ENCODE data around the gene PPP1R26. TPM values are rescaled to one million over a fixed set of nuclear protein-coding genes. Genes with fewer than 3 reads are reported as not detected.

The PPP1R26 gene
- total and polyA plus RNA-seq, 9 of the 15 experiments (the other 6 are each of a cell fraction or from before 2014, with no cell fraction given) = 0.77 to 26.8 (median 9.3) TPM

- peak; percentile 65; the same call in 1 of the 2 replicates for TF ChIP-seq ARID3A (IDR thresholded peaks at IDR 0.05; ENCODE audit: borderline replicate concordance, low read depth, low read length)
- TF ChIP-seq PRDM10 (IDR thresholded peaks at IDR 0.05; ENCODE audit: partially characterized antibody) = peak; percentile 28
- TF ChIP-seq HES1 (IDR thresholded peaks at IDR 0.05; ENCODE audit: low read depth) = 0 out of 2 replicates have a peak, but pooled peaks have one; percentile 17
- TF ChIP-seq PBX2 (CRISPR knock-in tag; IDR thresholded peaks at IDR 0.05; ENCODE audit: low read depth) = no peak
- peak; percentile 64; the same call in 1 of the 2 replicates for TF ChIP-seq PBX2 (tag; conservative IDR thresholded peaks at IDR 0.05; ENCODE audit: low read depth)
- TF ChIP-seq TEAD1 (CRISPR knock-in tag; IDR thresholded peaks at IDR 0.05) = no peak
- peak; percentile 57 for TF ChIP-seq GABPA (tag; conservative IDR thresholded peaks at IDR 0.05; ENCODE audit: low read depth)
- TF ChIP-seq TEAD2 (tag; IDR thresholded peaks at IDR 0.05) = no peak
- TF ChIP-seq CREB3L1 (IDR thresholded peaks at IDR 0.05; ENCODE audit: borderline replicate concordance, low read depth) = peak; percentile 26; the same call in 1 of the 2 replicates
- no peak for TF ChIP-seq ATF1 (CRISPR knock-in tag; IDR thresholded peaks at IDR 0.05)
- peak; percentile 72 for TF ChIP-seq ATF1 (tag; IDR thresholded peaks at IDR 0.05)
- peak; percentile 43; the same call in 1 of the 2 replicates for TF ChIP-seq CEBPG (CRISPR knock-in tag; IDR thresholded peaks at IDR 0.05)
- no peak for TF ChIP-seq CEBPG (tag; conservative IDR thresholded peaks at IDR 0.05 in 1 of 2, IDR thresholded peaks at IDR 0.05 in 1 of 2)
- TF ChIP-seq SUPT5H (IDR thresholded peaks at IDR 0.05) = peak; percentile 43; the same call in 1 of the 2 replicates
- peak; percentile 81 for TF ChIP-seq POLR2H (tag; IDR thresholded peaks at IDR 0.05; ENCODE audit: low read depth)
- TF ChIP-seq CCNT2 (IDR thresholded peaks at IDR 0.05; ENCODE audit: borderline replicate concordance, extremely low read depth, insufficient read length, low read depth, low read length) = peak; percentile 72
- no peak for TF ChIP-seq RHOXF2B (CRISPR knock-in tag; conservative IDR thresholded peaks at IDR 0.05)
These were observed 10.6 kb upstream of the PPP1R26 start (continued) for GRCh38 chr9:135468854-135469521.

All from K562 (cell line).